Gastrocnemius medialis (tissue), 4 donors: ENCODE measurements around the gene CYLD.

Experiments
- POLR2A ChIP-seq, 2 donors: fragments of 450-650 bp; IDR thresholded peaks; one replicate each; pipeline ENCODE4 v1.6.1; 2017; ENCODE audit warnings: antibody characterized with exemption in 2 of 2, mild to moderate bottlenecking in 2 of 2, moderate library complexity in 2 of 2
- TF ChIP-seq, protein P1 (sequence below), 5 experiments: fragments of 450-650 bp in 3 of 5; fragments of 200-600 bp in 2 of 5; sonication (generic) in 2 of 5; IDR thresholded peaks in 4 of 5; conservative IDR thresholded peaks in 1 of 5; 1 replicate in 4 of 5; 2 replicates in 1 of 5; pipeline ENCODE4 v1.5.1; 2016 to 2019; ENCODE audit warnings: antibody characterized with exemption in 5 of 5, mild to moderate bottlenecking in 3 of 5, moderate library complexity in 3 of 5

DNA sequence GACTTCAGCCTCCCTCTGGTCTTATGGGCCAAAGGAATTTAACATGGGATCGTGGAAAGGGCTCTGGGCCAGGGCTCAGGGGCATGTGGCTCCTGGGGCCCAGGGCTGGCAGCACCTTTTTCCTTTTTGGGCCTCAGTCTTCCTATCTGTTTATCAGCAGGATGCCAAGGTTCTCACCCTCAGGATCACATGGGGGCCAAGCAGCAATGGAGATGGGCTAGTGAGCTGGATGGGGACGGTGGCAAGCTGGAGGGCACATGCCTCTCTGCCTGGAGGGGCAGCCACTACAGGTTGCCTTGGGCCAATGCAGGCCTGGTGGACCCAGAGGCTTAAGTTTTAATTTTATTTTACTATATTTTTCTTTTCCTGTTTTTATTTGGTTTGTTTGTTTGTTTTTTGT is 95.4 kb downstream of the CYLD start:
- no peak for TF ChIP-seq POLR2A (IDR thresholded peaks at IDR 0.05)
- TF ChIP-seq, protein P1, sequence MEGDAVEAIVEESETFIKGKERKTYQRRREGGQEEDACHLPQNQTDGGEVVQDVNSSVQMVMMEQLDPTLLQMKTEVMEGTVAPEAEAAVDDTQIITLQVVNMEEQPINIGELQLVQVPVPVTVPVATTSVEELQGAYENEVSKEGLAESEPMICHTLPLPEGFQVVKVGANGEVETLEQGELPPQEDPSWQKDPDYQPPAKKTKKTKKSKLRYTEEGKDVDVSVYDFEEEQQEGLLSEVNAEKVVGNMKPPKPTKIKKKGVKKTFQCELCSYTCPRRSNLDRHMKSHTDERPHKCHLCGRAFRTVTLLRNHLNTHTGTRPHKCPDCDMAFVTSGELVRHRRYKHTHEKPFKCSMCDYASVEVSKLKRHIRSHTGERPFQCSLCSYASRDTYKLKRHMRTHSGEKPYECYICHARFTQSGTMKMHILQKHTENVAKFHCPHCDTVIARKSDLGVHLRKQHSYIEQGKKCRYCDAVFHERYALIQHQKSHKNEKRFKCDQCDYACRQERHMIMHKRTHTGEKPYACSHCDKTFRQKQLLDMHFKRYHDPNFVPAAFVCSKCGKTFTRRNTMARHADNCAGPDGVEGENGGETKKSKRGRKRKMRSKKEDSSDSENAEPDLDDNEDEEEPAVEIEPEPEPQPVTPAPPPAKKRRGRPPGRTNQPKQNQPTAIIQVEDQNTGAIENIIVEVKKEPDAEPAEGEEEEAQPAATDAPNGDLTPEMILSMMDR (IDR thresholded peaks at IDR 0.05 in 4 of 5, conservative IDR thresholded peaks at IDR 0.05 in 1 of 5): no peak
